Neural progenitor cell (in vitro differentiated cells): Measurements from ENCODE around the gene TMEM269. TPM values are rescaled to one million over a fixed set of nuclear protein-coding genes. Genes with fewer than 3 reads are reported as not detected.

ENCODE experiments used
- DNase-seq: peaks from one replicate; pipeline ENCODE4 v3.0.0-alpha.2; 2016; ENCODE audit warnings: low spot score
- H2AFZ ChIP-seq: fragments of 200-600 bp; sonication (generic); replicated peaks from 2 replicates; pipeline ENCODE4 v1.6.1; 2016; ENCODE audit warnings: antibody characterized with exemption
- H3F3A ChIP-seq: fragments of 200-600 bp; sonication (generic); 2 replicates; pipeline ENCODE4 v1.6.1; 2016; ENCODE audit warnings: antibody characterized with exemption, low read depth
- H3K27ac ChIP-seq: fragments of 200-600 bp; sonication (generic); 2 replicates; pipeline ENCODE4 v1.5.1; 2016; ENCODE audit warnings: mild to moderate bottlenecking
- H3K27me3 ChIP-seq: fragments of 200-600 bp; sonication (generic); 2 replicates; pipeline ENCODE4 v1.6.1; 2016; ENCODE audit warnings: mild to moderate bottlenecking, moderate library complexity
- H3K36me3 ChIP-seq: fragments of 200-600 bp; sonication (generic); 2 replicates; pipeline ENCODE4 v1.5.1; 2016
- H3K4me1 ChIP-seq: fragments of 200-600 bp; sonication (generic); 2 replicates; pipeline ENCODE4 v1.6.1; 2016; ENCODE audit warnings: mixed run types
- H3K4me2 ChIP-seq: fragments of 200-600 bp; sonication (generic); 2 replicates; pipeline ENCODE4 v1.6.1; 2016
- H3K4me3 ChIP-seq: fragments of 200-600 bp; sonication (generic); 2 replicates; pipeline ENCODE4 v1.5.1; 2016
- H3K79me2 ChIP-seq: fragments of 200-600 bp; sonication (generic); 2 replicates; pipeline ENCODE4 v1.6.1; 2016; ENCODE audit warnings: low read depth
- H3K9ac ChIP-seq: fragments of 200-600 bp; sonication (generic); 2 replicates; pipeline ENCODE4 v1.6.1; 2016
- H3K9me3 ChIP-seq: fragments of 200-600 bp; sonication (generic); 2 replicates; pipeline ENCODE4 v1.5.1; 2016; ENCODE audit warnings: low read depth
- H4K20me1 ChIP-seq: fragments of 200-600 bp; sonication (generic); 2 replicates; pipeline ENCODE4 v1.6.1; 2016; ENCODE audit warnings: low read depth
- H3K27ac Mint-ChIP-seq: 3 replicates; pipeline ENCODE4 v1.8.0; 2021; ENCODE audit warnings: mixed read lengths
- H3K27me3 Mint-ChIP-seq: 2 replicates; pipeline ENCODE4 v1.8.0; 2022; ENCODE audit warnings: low read depth, mild to moderate bottlenecking, inconsistent platforms, moderate library complexity, mixed read lengths; ENCODE audit not compliant: insufficient read depth
- H3K36me3 Mint-ChIP-seq: 3 replicates; pipeline ENCODE4 v1.8.0; 2021; ENCODE audit warnings: mixed read lengths
- H3K4me1 Mint-ChIP-seq: 3 replicates; pipeline ENCODE4 v1.8.0; 2021; ENCODE audit warnings: mixed read lengths
- H3K4me3 Mint-ChIP-seq: 3 replicates; pipeline ENCODE4 v1.8.0; 2021; ENCODE audit warnings: mild to moderate bottlenecking, moderate library complexity, mixed read lengths
- H3K9me3 Mint-ChIP-seq: 3 replicates; pipeline ENCODE4 v1.8.0; 2020; ENCODE audit warnings: mixed read lengths
- CTCF ChIP-seq: fragments of 200-600 bp; sonication (generic); IDR thresholded peaks from 2 replicates; pipeline ENCODE4 v1.5.1; 2017; ENCODE audit warnings: antibody characterized with exemption, mild to moderate bottlenecking
- EZH2 ChIP-seq: fragments of 200-600 bp; sonication (generic); IDR thresholded peaks from 2 replicates; pipeline ENCODE4 v1.6.1; 2017; ENCODE audit warnings: antibody characterized with exemption, mild to moderate bottlenecking, moderate library complexity
- EZH2phosphoT487 ChIP-seq: fragments of 200-600 bp; sonication (generic); IDR thresholded peaks from 2 replicates; pipeline ENCODE4 v1.6.1; 2017; ENCODE audit warnings: antibody characterized with exemption
- total RNA-seq: library from RNA; depleted of rRNA; stranded (reverse); fragments of >200 nt; gene quantifications from 2 replicates; pipeline ENCODE4 v1.2.3, GENCODE V29; 2015; ENCODE audit warnings: low replicate concordance

Gene TMEM269, protein sequence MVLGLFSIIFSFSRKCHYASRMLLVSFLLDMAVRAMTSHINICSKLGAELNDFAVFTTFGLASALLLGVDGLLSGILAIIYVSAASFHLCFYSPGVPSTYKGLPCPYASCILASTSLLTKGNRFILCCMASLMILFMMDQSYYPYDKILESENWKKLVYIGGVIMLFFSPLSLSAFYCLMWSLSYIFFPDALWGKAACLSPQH
- 0.31 and 0.47 TPM in 2 replicates for total RNA-seq

DNA sequence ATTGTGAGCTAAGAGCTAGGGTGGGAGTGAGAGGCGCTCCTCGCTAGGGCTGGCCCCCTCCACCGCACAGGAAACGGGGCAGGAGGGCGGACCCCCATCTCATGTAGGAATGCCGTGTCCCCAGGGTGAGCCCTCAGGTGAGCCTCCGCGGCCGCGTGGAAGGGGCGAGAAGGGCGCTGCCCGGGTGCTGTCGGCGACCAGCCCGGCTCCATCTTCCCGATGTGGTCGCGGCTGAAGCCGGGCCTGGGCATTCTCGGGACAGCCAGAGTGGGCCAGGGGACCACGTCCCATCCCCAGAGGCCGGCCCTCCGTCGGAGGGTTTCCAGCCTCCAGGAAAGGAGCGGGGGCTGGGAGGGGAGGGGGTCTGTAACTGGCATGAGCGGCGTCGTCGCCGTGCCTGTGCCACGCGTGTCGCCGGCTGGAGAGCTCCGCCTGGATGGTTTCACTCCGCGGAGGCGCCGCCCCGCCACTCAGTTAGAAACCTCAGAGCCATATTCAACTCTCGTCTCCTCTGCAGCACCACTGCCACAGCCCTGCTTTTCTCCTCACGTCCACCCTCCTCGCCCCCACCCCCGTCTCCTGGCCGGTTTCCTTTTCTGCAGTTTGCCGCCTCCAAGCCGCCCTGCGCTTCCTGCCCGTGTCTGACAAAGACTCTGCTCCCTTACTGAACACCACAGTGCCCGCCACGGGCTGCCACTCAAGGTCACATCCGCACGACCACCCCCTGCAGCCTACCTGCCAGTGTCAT, at the start of gene TMEM269:
Gene TMEM269 (plus strand): TSS at position 46 of the 748 bp plus-strand sequence. CDS start 4,903 bp downstream, outside the sequence.
- H3K9ac ChIP-seq: no peak within 1 kb of the TSS
- H3K9me3 ChIP-seq: no peaks in the 10 kb centered on the region
- H2AFZ ChIP-seq: no peak within 1 kb of the TSS
- TF ChIP-seq EZH2phosphoT487 (no peak), CTCF (no peak), EZH2 (no peak)
- peaks cover 18% of the 10 kb centered on the region for H3K36me3 Mint-ChIP-seq
- peaks cover 4% of the 10 kb centered on the region for H3K27me3 Mint-ChIP-seq
- H4K20me1 ChIP-seq: no peaks in the 10 kb centered on the region
- H3K4me3 Mint-ChIP-seq: no peak within 1 kb of the TSS
- H3K27ac ChIP-seq: no peak within 1 kb of the TSS
- H3K9me3 Mint-ChIP-seq: no peaks in the 10 kb centered on the region
- no peak within 1 kb of the TSS for H3K4me3 ChIP-seq
- no peaks in the 10 kb centered on the region for H3K27me3 ChIP-seq
- no peak for DNase-seq
- no peak within 1 kb of the TSS for H3K4me2 ChIP-seq
- H3F3A ChIP-seq: no peaks in the 10 kb centered on the region
- H3K4me1 ChIP-seq: no peaks in the 10 kb centered on the region
- H3K27ac Mint-ChIP-seq: peak within 1 kb of the TSS; percentile 20
- H3K36me3 ChIP-seq: no peaks in the 10 kb centered on the region
- no peaks in the 10 kb centered on the region for H3K79me2 ChIP-seq
- no peaks in the 10 kb centered on the region for H3K4me1 Mint-ChIP-seq

- H3K27ac Mint-ChIP-seq: peak overlapping the region; percentile 28
- peaks cover 9% of the 10 kb centered on the region for H3F3A ChIP-seq
- H3K36me3 ChIP-seq: no peaks in the 10 kb centered on the region
- TF ChIP-seq CTCF (no peak), EZH2phosphoT487 (no peak), EZH2 (no peak)
- H3K9ac ChIP-seq: no peak overlapping the region
- no peak overlapping the region for H3K4me2 ChIP-seq
- no peaks in the 10 kb centered on the region for H3K9me3 ChIP-seq
- H3K9me3 Mint-ChIP-seq: peaks cover 3% of the 10 kb centered on the region
- H3K4me3 Mint-ChIP-seq: no peak overlapping the region
- no peaks in the 10 kb centered on the region for H4K20me1 ChIP-seq
- H3K4me1 ChIP-seq: peaks cover 7% of the 10 kb centered on the region
- H3K4me3 ChIP-seq: no peak overlapping the region
- peaks cover 15% of the 10 kb centered on the region for H3K4me1 Mint-ChIP-seq
- H2AFZ ChIP-seq: no peak overlapping the region
- H3K36me3 Mint-ChIP-seq: no peaks in the 10 kb centered on the region
- H3K27me3 Mint-ChIP-seq: peaks cover 3% of the 10 kb centered on the region
- no peaks in the 10 kb centered on the region for H3K79me2 ChIP-seq
- H3K27me3 ChIP-seq: no peaks in the 10 kb centered on the region
- H3K27ac ChIP-seq: no peak overlapping the region
- no peak for DNase-seq
Observed at GRCh38 chr1:42735056-42735455, 49.7 kb upstream of the TMEM269 start.

DNA sequence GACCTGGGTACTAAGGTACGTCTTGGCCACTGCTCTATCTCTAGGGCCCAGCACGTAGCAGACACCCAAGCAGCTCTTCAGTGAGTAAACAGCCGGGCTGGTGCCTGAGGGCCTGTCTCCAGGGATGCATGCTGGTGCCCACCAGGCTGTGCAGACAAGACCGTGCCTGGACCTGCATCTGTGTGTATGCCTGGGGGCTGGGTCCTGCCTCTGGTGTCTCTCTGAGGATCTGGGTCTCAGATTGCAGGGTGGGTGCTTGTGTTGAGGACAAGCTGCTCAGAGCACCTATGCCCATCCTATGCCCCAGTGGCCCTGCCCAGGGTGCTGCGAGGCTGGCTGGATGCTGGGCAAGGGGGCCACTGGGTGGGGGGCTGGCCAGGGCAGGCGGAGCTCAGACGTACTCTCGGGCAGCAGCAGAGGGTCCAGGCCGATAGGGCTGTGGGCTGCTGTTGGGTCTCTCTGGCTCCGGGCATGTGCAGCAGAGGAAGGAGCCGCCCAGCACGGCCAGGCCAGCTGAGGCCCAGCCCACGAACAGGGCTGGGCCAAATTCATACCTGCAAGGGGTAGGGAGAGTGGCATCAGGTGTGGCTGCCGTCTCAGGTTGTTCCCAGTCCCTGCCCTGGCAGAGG, 49.2 kb upstream of the TMEM269 start:
- H3K4me2 ChIP-seq: no peak overlapping the region
- no peak for TF ChIP-seq EZH2
- TF ChIP-seq CTCF: no peak
- Mint-ChIP-seq H3K4me1 (peaks cover 18% of the 10 kb centered on the region), H3K27ac (no peak overlapping the region), H3K36me3 (no peaks in the 10 kb centered on the region), H3K9me3 (peaks cover 3% of the 10 kb centered on the region), H3K27me3 (peaks cover 5% of the 10 kb centered on the region), H3K4me3 (no peak overlapping the region)
- no peaks in the 10 kb centered on the region for H3K36me3 ChIP-seq
- H3K4me3 ChIP-seq: no peak overlapping the region
- H2AFZ ChIP-seq: no peak overlapping the region
- H3K9me3 ChIP-seq: no peaks in the 10 kb centered on the region
- peaks cover 12% of the 10 kb centered on the region for H3K4me1 ChIP-seq
- H3K27ac ChIP-seq: no peak overlapping the region
- H3F3A ChIP-seq: peaks cover 15% of the 10 kb centered on the region
- H3K9ac ChIP-seq: no peak overlapping the region
- no peaks in the 10 kb centered on the region for H4K20me1 ChIP-seq
- H3K79me2 ChIP-seq: no peaks in the 10 kb centered on the region
- H3K27me3 ChIP-seq: no peaks in the 10 kb centered on the region
- no peak for DNase-seq
